HG03354 (cell line): ENCODE results near the gene BRD3OS.

Source experiments
- ATAC-seq: cut with Tn5 transposase; IDR thresholded peaks from one replicate; pipeline ENCODE4 v1.9.1; 2021; ENCODE audit warnings: mild to moderate bottlenecking; ENCODE audit not compliant: unreplicated experiment, poor library complexity, severe bottlenecking

The BRD3OS gene

GRCh38 chr9:134030821-134031470 is 5.7 kb downstream of the BRD3OS start:
- no peak for ATAC-seq

GRCh38 chr9:134031783-134032182 is 6.5 kb downstream of the BRD3OS start:
- ATAC-seq, result no peak

- no peak for ATAC-seq
Observed at GRCh38 chr9:134032456-134033222, 7.4 kb downstream of the BRD3OS start.

- ATAC-seq, result no peak
Observed at GRCh38 chr9:134033516-134034214, 8.4 kb downstream of the BRD3OS start.

GRCh38 chr9:134034215-134035040 is 9.1 kb downstream of the BRD3OS start:
- no peak for ATAC-seq

- no peak for ATAC-seq
Observed at GRCh38 chr9:134035041-134036039, 10.1 kb downstream of the BRD3OS start.

- ATAC-seq, result no peak
Observed at GRCh38 chr9:134036130-134036529, 10.8 kb downstream of the BRD3OS start.

GRCh38 chr9:134037641-134038040 is 12.4 kb downstream of the BRD3OS start:
- ATAC-seq, result no peak

GRCh38 chr9:134039386-134040175 is 14.3 kb downstream of the BRD3OS start:
- no peak for ATAC-seq

GRCh38 chr9:134040176-134040565 is 14.9 kb downstream of the BRD3OS start:
- ATAC-seq, result no peak

GRCh38 chr9:134040781-134041648 is 15.7 kb downstream of the BRD3OS start:
- no peak for ATAC-seq

GRCh38 chr9:134041649-134041962 is 16.3 kb downstream of the BRD3OS start:
- no peak for ATAC-seq

- ATAC-seq, result no peak
Observed at GRCh38 chr9:134043531-134043988, 18.3 kb downstream of the BRD3OS start.

- no peak for ATAC-seq
Observed at GRCh38 chr9:134044944-134045343, 19.7 kb downstream of the BRD3OS start.

GRCh38 chr9:134045841-134046544 is 20.7 kb downstream of the BRD3OS start:
- ATAC-seq, result no peak

- no peak for ATAC-seq
Observed at GRCh38 chr9:134046894-134047681, 21.8 kb downstream of the BRD3OS start.
